ENCODE data around the gene UBALD1.

UBALD1 gene

DNA sequence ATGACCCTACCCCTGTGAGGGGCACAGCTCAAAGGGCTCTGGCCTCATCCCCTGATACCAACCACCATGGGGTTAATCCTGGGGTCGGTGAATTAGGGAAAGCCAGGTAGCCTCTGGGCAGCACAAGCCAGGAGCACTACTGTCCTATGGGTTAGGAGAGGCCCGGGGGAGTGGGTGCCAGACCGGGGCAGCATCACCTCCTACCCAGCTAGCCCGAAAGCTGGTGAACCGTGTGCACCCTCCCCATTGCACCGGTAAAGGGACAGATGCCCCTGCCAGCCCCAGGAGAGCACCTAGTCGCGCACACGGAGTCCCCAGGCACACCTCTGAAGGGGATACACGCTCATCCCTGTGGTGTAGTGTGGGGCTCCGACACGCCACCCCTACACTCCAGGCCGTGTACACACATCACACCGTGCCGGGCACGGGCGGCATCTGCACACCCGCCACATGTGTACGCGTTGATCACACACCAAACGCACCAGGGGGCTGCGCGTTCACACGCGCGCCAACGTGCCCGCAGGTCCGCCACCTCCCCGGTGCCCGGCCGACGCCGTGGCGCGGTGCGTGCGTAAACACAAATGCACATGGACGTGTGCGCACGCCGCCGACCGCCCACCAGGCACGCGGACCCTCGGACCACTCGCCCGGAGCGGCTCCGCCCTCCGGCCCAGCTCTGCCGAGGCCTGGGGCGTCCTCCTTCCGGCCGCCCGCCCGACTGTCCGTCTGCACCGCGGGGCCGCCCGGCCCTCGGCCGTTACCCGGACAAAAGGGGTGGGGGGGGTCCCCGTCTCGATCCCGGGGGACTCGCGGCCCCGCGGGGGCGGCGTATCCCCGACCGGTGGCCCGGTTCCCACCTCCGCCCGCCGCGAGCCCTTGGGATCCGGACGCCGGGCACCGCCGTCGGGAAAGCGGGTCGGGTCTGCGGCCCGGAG is 785 bp downstream of the UBALD1 start:
- DNase-seq, result peak; percentile 32

DNA sequence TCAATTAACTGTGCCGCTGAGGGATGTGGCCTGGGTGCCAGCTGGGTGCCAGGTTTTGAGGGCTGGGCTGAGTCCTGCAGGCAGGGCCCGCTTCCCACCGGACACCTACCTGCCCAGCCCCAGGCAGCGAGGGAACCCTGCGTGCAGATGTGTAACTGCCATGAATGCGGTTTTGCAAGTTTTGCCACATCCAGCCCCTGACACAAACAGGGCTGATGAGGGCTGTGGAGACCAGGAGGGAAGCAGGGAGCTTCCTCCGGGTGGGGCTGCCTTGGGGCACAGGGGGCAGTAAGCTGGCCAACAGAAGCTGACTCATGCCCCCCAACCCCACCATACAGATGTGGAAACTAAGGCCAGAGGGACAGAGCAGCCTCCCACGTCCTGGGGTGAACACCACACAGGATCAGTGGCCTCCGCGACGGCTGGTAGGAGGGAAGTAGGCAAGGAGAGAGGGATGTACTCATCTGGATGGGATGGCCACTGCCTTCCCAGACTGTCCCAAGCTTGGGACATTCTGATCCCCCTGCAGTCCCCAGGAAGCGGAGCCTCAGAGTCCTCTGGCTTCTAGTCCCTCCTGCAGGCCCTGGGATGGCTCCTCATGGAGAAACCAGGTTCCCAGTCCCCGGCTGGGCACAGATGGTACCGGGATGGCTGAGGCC is 1.6 kb downstream of the UBALD1 start:
- peak; percentile 17 for DNase-seq

DNA sequence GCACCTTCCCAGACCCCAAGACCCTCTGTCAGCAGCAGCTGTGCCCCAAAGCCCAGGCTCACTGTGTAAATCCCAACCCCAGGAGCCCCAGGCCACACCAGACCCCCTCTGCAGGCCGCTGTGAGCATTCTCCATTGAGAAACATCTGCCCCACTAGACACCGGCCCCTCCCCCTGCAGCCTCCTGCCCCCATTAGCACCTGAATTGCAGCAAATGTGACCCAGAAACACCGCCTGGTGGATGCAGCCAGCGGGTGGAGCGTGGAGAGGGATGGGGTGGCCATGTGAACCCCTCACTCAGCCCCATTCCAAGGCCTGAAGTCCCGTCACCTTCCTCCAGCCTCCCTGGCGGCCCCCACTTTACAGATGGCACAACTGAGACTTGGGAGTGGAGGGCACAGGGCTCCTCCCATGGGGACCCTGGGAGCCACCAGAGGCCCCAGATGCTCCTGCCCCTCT is 2.2 kb downstream of the UBALD1 start:
- no peak for DNase-seq

DNA sequence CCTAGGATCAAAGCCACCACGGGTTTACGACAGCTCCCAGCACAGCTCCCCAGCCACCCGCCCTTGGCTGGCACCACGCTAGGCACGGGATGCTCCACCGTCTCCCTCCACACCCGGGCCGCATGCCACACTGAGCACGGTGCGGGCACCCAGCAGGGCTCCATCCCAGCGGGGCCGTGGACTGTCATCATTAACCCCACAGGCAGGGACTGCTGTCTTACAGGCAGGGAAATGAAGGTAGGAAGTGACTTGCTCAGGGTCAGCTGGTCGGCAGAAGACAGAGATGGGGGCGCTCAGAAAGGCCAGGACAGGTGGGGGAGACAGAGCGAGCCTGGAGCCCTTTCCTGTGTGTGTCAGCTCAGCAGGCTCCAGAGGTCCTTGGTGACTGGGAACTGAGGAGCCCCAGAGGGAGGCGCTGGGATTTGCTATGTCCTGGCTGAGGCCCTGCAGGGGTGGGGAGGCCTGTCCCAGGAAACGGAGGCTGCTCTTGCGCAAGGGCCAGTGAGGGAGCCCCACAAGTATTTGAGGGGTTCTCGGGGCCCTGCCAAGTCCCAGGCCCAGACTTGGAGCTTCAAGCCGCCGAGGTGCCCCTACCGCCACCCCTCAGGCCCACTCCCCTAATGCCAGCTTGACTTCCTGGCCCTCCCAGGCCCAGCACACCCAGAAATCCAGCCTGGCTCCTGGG is 3.2 kb downstream of the UBALD1 start:
- DNase-seq, result no peak

DNA sequence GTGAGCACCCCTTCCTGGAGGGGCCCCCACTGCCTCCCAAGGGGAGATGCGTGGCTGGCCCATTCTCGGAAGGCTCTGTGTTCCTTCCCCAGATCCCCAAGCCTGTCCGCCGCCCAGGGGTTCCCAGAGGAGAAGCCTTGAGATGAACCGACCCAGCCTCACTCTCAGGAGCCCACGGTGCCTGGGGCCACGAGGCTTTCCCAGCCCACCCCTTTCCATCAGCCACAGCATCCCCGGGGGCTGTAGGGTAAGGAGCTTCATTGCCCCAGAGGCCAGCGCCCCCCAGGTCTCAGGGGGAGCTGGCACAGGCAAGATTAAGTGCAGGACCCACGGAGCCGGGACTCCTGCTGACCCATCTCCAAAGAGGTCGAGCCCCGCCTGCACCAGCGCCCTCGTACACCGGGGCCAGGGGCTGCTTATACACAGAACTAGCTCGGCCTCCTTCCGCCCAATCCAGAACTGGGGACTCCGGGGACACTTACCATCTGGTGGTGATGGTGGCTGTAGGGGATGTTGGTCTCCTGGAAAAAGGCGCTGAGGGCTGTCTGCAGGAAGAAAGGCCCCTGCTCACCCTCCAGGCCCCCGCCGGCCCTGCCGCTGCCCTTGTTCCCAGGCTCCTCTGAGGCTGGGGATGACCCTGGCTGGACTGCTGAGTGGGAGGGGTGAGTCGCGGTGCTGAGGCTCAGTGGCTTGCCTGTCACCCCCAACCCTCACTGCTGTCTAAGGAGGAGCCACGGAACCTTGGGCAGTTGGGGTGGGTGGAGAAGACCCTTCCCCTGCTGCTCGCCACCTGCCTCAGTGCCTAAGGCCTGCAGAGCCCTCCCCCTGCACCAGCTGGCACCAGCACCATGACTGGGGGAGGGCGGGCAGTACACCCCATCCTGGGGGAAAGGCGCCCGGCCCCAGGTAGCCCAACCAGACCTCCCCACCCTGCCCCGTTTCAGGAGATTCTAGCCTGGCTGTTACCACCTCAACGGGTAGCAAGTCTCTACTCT is 4.4 kb downstream of the UBALD1 start:
- DNase-seq, result no peak

DNA sequence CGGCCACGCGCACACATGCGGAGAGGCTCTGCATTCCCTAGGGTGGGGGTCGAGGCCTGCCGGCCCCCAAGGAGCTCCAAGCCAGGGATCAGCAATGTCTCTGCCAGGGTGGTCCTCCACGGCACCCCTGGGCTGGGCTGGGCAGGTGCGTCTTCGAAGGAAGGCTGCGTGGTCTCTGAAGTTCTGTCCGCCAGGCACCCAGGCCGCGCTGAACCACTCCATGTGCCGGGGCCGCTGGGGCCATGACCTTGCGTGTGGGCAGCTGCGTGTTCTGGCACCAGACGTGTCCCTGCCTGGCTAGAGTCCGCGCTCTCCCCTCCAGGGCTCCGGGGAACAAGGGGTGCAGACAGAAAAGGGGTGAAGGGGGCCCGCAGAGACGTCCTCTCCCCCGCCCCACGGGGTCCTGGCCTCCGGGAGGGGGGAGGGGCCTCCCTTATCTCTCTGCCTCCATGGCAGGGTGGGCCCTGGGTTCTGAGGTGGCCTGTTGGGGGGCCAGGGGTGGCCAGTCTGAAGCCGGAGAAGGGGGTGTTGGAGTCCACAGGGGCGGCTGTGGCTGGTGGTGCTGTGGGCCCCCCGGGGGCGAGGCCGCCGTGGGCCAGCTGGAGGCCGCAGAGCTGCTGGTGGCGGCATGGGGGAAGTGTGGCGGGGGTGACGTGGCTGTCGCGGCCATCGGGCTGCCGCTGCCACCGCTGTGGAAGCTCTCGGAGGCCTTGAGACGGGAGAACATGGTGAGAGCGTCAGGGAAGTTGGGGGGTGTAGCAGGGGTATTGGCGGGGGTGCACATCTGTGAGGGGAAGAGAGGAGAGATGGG is 5.3 kb downstream of the UBALD1 start:
- DNase-seq, result no peak

DNA sequence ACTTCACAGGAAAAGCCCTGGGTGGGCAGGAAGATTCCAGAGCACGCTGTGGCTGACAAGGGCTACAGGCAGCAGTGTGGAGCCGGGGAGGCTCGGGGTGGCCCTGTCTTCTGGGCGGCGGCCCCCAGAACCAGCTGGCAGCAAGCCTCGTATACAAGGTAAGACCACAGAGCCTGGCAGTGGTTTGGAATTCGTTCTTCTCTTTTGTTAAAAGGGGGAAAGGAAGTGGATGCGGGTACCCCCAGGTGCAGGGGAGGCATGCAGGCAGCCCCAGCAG is 6.0 kb downstream of the UBALD1 start:
- no peak for DNase-seq

DNA sequence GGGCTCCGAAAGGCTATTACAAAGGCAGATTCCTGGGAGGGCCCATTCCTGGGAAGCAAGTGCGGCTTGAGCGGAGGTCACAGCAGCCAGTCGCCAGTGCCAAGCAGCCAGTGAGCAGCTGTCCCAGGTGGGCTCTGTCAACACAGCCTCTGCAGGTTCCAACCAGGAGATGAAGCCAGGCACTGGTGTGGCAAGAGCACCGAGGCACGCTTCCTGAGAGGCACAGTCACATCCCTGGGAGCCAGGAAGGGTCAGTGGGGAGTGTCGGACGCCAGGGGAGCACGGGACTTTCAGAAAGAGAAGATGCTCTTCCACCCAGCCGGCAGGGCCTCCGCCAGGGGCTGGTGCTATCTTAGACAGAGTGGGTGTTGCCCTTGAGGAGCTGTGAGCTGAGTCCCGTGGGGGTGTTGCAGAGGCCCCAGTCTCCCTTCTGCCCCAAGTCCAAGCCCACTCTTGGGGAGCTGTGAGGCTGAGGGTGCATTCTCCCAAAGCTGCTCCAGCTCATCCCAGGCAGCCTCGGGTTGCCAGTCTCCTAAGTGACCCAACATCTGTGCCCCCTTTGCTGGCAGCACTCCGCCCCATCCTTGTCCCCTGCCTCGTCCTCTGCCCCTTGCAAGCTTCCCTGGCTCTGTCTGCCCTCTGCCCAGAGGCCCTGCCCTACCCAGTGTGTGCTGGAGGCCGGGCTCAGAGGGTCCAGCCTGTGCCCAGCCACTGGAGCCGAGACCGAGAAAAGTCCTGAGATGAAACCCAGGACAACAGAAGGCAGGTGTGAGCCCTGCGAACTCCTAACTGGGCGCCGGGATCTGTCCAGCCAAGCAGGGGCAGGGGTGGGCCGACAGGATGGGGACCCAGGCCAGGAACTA is 6.6 kb downstream of the UBALD1 start:
- DNase-seq, result no peak

DNA sequence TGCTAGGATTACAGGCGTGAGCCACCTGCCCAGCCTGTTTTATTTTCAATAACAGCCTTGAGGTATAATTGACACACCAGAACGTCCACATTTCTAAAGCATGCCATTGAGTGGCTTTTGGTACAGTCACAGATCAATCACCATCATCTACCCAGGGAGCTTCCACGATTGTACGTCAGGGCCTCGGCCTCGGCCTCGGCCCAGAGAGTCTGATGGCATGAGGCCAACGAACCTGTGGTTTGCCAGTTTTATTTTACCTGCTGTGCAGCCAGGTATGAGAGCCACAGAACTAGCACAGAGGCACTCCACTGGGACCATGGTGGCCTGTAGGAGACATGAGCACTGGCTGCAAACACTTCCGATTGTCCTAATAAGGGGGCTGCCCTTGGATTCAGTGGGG is 8.3 kb downstream of the UBALD1 start:
- DNase-seq, result no peak

DNA sequence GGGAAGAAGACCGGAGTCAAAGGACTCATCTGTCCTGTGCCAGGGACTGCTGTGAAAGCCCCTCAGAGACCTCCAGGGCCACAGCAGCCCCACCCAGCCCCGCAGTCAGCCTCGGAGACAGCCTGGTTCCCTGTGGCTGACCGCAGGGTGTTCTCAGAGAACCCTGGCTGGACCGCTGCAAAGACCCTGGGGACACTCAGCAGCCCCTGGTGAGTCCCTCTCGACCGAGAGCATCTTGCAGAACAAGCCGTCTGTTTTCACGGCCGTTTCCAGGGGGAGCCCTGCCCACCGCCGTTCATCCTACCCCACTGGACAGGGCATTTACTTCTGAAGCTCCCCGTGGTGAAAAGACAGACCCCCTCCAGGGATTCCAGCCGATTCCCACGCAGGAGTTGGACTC is 10.3 kb downstream of the UBALD1 start:
- DNase-seq, result no peak

DNA sequence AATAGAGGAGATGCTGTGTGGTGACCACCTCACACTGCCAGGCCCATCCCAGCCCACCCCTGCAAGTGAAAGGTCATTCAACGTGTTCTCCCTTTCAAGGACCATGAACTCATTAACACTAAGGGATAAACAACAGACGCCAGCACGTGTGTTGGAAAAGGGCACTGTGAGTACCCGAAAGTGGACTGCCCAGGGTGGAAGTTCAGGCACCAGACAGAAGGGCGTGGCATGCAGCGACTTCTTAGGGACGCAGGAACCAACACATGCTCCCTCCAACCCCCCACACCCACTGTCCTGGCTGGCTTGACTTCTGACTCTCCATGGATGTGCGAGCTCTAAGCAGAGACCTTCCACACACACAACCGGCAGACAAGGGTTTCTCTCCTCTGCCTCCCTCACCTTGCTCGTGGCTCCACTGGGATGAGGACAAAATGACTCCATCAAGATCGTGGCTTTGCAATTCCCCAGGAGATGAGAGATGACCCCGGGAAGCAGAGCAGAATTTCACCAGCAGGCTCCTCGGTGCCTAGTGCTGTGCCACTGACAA is 11.0 kb downstream of the UBALD1 start:
- no peak for DNase-seq

DNA sequence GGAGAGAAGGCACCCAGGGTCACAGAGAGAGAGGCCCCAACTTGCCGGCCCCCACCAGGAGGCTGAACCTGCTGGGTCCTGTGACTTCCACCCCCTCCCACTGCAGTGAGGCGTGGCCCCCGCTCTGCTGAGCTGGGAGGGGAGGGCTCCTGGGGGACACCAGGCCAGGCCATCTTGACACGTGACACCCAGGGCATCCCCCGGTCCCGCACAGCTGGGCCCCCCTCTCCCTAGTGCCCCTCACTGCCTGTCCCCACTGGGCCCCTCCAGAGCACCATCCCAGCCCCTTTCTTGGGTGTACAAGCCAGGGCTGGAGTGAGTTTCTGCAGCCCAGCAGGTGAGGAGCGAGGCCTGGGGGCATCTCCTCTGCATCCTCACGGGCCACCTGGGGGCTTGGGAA is 12.4 kb downstream of the UBALD1 start:
- no peak for DNase-seq

DNA sequence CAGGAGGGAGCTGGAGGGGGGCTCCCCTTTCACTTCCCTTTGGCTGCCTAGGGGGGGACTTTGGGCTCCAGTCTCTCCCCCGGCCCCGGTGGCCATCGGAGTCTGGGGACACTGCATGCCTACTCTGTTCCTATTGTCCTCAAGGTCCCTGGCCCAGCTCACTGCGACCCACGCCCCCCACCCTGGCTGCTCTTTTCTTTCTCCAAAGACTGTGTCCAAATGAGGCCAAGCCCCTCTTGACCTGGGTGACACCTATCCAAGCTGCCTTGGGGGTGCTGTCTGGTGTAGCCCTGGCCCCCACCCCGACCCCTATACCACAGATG is 12.9 kb downstream of the UBALD1 start:
- no peak for DNase-seq

DNA sequence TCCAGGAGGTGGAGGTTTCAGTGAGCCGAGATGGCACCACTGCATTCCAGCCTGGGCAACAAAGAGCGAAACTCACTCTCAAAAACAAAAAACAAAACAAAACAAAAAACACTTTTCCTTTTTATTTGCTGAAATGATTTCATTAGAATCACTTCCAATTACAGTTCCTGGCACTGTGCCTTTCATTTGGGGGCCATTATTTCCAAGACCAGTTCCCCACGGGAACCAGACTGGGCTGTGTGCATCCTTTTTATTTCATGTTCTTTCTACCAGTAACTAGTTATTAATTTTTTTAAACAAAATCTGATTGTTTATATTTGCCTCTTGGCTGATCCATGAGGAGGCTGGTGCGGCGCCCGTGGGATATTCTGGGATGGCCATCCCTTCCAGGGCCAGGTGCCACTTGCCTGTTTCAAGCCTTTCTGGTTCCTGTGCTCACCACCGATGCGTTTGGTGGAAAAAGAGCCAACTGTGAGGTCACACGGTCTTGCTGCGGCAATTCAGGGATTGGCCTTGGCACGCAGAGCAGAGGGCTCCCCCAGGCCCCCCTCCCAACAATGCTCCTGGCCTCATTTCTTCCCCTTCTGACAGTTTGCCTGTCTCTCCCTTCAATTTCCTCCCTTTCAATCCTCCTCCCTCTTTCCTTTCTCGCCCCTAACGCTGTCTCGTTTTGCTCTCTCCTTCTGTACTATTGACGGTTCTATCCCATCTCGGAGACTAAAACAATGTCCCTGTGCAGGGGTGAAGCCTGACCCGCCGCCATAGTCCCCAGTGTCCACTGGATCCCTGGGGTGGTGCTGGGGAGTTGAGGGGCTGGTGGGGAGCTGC is 13.4 kb downstream of the UBALD1 start:
- DNase-seq, result no peak

DNA sequence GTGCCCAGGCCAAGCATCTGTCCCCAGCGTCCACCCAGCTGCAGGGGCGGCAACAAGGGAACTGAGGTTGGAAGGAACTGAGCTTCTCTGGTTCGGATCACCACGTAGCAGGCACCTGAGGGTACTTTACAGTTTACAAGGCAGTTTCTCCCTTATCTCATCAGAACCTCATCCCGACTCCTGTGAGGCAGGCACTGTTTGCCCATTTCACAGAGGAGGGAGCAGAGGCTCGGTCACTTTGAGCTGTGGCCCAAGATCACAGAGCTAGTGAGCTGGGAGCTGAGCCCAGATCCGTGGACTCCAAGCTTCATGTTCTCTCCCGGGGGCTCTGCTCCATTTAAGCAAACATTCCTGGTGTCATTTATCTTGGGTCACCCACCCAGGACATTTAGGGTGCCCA is 15.1 kb downstream of the UBALD1 start:
- no peak for DNase-seq

DNA sequence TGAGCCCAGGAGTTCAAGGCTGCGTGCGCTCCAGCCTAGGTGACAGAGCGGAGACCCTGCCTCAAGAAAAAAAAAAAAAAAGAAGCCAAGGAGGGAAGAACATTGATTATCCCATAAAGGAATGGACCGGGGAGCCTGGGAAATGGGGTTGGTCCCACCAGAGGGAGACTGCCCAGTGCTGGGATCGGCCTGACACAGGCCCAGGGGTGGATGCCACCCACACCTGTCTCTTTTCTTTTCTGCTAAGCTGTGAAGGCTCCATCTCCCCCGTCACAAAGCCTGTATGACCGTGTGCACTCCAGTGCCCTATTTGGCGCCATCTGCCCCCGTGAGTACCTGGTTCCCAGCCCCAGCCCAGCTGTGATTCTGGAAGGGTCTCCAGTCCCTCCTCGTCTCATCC is 15.7 kb downstream of the UBALD1 start:
- DNase-seq, result no peak

DNA sequence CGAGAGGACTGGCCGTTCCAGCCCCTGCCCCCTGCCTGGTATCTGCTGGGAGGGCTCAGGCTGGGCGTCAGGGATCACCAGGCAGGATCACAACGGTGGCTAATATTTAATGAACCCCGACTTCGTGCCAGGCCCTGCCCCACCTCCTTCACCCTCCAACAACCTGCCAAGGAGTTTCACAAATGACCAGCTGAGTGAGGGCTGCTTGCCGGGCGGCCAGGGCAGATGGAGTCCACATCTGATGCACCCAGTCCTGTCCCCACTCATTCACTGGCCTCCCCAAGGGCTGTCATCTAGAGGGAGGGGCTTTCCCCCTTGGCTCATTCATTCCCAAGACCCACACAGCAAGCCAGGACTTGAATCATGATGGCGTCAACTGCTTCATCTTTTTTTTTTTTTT is 17.5 kb downstream of the UBALD1 start:
- DNase-seq, result no peak

DNA sequence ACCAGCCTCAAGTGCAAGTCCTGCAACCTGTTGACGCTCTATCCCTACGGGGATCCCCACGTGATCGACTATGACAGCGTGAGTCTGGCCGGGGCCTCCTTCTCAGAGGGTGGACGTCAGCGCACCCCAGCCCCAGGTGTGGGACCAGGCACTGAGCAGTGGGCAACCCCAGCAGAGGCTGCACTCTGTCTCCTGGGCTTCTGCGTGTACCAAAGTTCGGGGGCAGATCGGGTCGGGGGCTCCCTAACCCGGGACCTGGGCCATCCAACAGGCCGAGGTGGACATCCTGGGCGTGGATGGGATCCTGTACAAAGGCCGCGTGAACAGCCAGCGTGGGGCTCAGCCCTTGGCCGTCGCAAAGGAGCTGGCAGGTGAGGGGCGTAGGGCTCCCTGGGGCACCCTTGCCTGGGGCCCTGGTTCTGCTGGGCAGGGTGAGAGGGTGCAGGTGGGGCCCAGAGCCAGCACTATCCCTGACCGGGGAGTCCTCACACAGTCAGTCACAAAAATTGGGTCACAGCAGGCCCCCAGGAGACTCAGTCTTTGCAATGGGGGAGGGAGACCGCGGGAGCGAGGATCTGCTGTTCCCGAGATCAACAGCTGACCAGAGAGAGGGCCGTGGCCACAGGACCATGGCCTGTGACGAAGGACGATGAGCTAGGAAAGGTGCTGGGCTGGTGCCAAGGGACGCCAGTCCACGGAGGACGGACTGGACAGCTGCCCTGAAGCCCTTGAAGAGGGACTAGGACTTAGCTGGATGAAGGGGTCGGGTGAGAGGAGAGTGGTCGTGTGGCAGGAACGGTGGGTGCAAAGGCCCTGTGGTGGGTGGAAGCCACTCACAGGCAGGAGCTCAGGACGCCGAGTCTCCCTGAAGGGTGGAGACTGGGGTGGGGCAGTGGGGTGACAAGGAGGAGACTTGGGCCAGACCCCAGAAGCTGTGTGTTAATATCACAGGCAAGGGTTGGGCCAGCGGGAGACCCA is 20.0 kb downstream of the UBALD1 start:
- DNase-seq, result no peak
